T-helper 1 cell treated with Interleukin-12 subunit alpha and Interleukin-12 subunit beta and Interleukin-4 antibody, amounts not matched to agents 30 μg/mL and 1 μg/mL, for 36 hours (primary cell): ENCODE results near the gene RHBDF2.

ENCODE experiments used
- H3K27ac Mint-ChIP-seq: one replicate; pipeline ENCODE4 v1.8.0; 2021; ENCODE audit warnings: mild to moderate bottlenecking, mixed read lengths
- H3K27me3 Mint-ChIP-seq: one replicate; pipeline ENCODE4 v1.8.0; 2021; ENCODE audit warnings: low read depth, mixed read lengths
- H3K36me3 Mint-ChIP-seq: one replicate; pipeline ENCODE4 v1.8.0; 2021; ENCODE audit warnings: low read depth, mixed read lengths
- H3K4me1 Mint-ChIP-seq: one replicate; pipeline ENCODE4 v1.8.0; 2021; ENCODE audit warnings: low read depth, mixed read lengths
- H3K4me3 Mint-ChIP-seq: one replicate; pipeline ENCODE4 v1.8.0; 2021; ENCODE audit warnings: mild to moderate bottlenecking, moderate library complexity, mixed read lengths
- H3K9me3 Mint-ChIP-seq: one replicate; pipeline ENCODE4 v1.8.0; 2021; ENCODE audit warnings: mixed read lengths

RHBDF2 gene

DNA sequence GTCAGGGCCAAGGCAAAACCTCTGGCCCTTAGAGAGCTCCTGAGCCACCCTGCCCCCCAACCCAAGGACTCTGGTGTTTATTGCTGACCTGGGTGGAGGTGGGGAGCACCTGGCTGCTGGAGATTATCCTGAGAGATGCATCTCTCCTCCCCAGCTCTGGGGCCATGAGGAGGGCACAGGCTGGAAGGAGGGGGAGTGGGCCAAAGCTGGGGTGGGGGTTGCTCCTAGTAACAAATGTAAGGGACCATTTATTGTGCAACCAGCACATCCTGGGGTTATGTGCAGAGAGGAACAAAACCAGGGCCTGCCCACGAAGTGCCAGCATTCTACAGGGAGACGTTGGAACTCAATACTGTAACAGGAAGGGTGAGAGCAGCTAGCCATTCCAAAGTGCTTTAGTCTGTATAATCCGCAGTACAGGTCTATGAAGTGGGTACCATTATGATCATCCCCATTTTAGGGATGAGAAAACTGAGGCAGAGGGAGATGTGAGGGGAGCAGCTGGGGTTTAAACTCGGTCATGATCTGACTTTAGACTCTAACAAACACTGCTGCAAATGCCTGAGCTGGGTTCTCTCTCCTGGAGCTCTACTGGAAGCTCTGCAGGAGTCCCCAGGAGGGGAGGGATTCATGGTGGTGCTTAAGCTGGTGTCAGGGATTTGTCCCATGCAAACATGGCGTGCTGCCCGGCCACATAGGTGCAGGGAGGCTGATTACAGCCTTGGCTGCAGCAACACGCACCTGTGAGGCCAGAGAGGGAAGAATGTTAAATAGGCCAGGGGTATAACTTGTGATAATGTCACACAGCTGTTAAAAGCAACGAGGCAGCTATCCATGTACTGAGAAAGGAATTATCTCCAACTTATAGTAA, 1.4 kb upstream of the RHBDF2 start:
- Mint-ChIP-seq H3K27me3 (peaks cover under 1% of the 10 kb centered on the region), H3K27ac (peak overlapping the region; percentile 19), H3K9me3 (no peaks in the 10 kb centered on the region), H3K4me3 (no peak overlapping the region), H3K4me1 (peaks cover 40% of the 10 kb centered on the region), H3K36me3 (peaks cover 2% of the 10 kb centered on the region)

DNA sequence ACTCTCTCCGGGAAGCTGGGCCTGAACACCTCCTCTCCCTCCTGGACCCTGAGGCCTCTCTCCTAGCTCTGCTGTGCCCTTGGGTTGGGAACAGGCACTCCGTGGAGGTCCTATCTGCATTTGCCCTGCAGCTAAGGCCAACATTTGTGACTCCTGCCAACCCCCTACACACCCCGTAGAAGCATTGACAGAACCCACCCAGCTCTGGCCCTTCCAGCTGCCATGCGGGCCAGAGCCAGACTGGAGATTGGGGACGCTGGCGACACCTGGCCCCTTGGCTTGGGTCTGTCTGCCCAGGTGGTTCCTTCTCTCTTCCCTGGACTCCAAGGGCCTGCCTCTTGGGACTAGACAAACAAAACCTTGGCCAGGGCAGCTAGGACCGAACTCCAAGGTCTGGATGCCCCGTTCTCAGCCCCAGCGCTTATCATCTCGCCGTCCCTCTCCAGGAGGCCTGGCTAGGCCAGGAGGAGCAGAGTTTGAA, 644 bp upstream of the RHBDF2 start:
- peak overlapping the region; percentile 97 for H3K27ac Mint-ChIP-seq
- no peaks in the 10 kb centered on the region for H3K9me3 Mint-ChIP-seq
- peaks cover 43% of the 10 kb centered on the region for H3K4me1 Mint-ChIP-seq
- no peaks in the 10 kb centered on the region for H3K27me3 Mint-ChIP-seq
- H3K4me3 Mint-ChIP-seq, result peak overlapping the region; percentile 70
- peaks cover 4% of the 10 kb centered on the region for H3K36me3 Mint-ChIP-seq

DNA sequence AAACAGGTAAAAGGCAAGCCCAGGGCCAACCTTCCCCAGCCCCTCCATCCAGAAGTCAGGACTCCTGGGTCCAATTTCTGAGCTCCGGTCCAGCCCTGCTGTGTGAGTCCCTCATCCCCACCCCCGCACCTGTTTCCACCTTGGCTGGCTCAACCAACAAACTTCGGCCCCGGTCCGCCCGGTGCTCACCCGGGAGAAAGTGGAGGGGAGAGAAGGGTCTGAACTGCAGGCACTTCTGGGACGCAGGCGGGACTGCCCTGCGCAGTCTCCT, 541 bp downstream of the RHBDF2 start:
- Mint-ChIP-seq H3K27me3 (no peaks in the 10 kb centered on the region), H3K9me3 (no peaks in the 10 kb centered on the region), H3K36me3 (peaks cover 9% of the 10 kb centered on the region), H3K4me1 (peaks cover 45% of the 10 kb centered on the region), H3K27ac (peak overlapping the region; percentile 20), H3K4me3 (peak overlapping the region; percentile 91)

DNA sequence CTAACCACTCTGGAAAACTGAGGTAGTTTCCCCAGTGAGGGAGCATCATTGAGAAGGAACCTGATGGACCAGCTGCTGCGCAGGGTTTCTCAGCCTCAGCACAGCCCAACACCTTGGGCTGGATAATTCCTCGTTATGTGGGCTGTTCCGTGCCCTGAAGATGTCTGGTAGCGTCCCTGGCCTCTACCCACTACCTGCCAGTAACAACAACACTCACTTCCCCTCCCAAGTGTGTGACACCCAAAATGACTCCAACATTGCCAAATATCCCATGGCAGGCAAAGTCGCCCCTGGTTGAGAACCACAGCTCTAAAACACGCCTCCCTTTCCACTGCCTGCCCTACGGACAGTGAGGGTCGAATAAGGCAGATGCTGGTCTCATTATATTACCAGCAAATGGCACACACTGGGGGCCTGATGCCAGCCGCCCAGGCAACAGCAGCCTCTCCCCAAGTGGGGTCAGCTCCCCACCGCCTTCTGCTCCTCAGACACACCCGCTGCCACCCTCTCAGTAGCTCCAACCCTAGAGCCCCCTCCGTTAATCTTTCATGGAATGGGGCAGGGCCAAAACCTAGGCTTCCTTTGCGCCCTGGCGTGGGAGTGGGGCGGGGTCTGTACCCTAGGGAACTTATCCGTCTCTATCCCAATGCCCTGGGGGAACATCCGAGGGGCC, 1.0 kb downstream of the RHBDF2 start:
- peaks cover 9% of the 10 kb centered on the region for H3K36me3 Mint-ChIP-seq
- H3K4me1 Mint-ChIP-seq, result peaks cover 45% of the 10 kb centered on the region
- H3K27me3 Mint-ChIP-seq, result no peaks in the 10 kb centered on the region
- peak overlapping the region; percentile 91 for H3K4me3 Mint-ChIP-seq
- no peaks in the 10 kb centered on the region for H3K9me3 Mint-ChIP-seq
- H3K27ac Mint-ChIP-seq, result peak overlapping the region; percentile 68

DNA sequence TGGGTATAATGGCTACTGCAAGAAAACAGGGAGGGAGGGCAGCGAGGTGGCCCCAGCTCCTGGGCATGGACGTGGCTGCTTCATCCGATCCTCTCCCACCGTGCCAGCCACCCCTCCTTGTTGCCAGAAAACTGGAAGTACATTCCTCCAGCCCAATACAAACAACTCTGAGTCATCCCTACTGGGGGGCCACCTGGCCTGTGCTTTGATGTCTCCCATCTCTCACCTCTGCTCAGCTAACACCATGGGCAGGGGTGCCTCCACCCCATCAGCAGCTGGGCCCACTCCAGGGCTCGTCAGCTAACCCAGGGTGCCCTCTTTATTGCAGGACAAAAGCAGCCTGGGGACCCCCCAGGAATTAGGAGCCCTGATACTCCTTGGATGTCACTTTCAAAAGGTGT, 2.0 kb downstream of the RHBDF2 start:
- peaks cover 9% of the 10 kb centered on the region for H3K36me3 Mint-ChIP-seq
- H3K4me3 Mint-ChIP-seq, result peak overlapping the region; percentile 91
- peaks cover 49% of the 10 kb centered on the region for H3K4me1 Mint-ChIP-seq
- H3K27ac Mint-ChIP-seq, result peak overlapping the region; percentile 66
- no peaks in the 10 kb centered on the region for H3K27me3 Mint-ChIP-seq
- H3K9me3 Mint-ChIP-seq, result no peaks in the 10 kb centered on the region

DNA sequence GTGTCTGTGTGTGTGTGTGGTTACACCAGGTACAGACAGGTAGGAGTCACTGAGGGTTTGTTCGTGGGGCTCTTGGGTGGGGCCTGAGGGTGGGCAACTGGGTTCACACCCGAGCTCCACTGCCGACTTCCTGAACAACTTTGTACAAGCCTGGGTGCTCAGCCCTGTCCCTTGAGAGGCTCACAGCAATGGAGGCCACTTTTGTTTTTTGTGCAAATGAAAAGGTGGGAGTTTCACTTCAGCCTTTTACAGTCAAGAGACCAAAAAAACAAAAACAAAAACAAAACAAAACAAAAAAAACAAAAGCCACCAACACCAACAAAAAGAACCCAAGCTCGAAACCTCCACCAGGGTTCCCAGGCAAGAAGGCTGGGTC, 2.4 kb downstream of the RHBDF2 start:
- Mint-ChIP-seq H3K36me3 (peaks cover 9% of the 10 kb centered on the region), H3K4me1 (peaks cover 51% of the 10 kb centered on the region), H3K4me3 (peak overlapping the region; percentile 91), H3K27me3 (no peaks in the 10 kb centered on the region), H3K27ac (peak overlapping the region; percentile 66), H3K9me3 (no peaks in the 10 kb centered on the region)

DNA sequence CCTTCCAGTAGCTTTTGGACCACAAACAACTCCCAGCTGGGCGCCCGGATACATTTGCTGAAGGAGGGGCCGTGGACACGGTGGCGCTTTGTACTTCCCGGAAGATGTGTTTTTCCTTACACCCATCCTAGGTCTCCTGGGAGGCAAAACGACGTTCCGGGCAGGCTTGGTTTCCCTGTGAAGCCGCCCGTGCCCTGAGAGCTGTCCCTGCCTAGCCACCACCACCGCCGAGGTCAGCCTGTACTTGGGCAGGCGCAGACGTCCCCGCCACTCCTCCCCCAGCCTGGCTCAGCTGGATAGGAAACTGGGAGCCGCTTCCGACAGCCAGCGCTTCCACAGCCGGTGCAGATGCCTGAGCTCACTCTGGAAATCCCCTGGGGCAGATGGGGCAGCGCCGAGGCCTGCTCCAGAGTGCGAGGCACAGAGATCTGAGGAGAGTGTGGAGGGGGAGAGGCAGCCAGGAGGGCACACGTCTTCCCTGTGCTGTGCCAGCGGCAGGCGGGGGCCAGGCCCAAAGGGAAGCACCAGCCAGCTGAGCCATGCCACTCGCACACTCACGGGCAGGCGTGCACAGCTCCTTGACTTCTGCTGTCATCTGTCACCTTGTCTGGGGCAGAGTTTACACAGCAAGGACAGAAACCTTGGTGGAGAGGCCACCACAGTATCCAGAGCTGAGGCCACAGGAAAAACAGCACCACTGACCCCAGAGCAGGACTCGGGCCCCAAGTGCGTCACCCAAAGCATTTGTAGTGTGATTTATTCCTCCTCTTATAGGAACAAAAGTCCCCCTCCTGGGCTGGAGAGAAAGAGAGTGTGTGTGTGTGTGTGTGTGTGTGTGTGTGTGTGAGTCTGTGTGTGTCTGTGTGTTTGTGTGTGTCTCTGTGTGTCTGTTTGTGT, 3.0 kb downstream of the RHBDF2 start:
- Mint-ChIP-seq H3K4me1 (peaks cover 56% of the 10 kb centered on the region), H3K27me3 (no peaks in the 10 kb centered on the region), H3K4me3 (peak overlapping the region; percentile 91), H3K9me3 (no peaks in the 10 kb centered on the region), H3K36me3 (peaks cover 9% of the 10 kb centered on the region), H3K27ac (peak overlapping the region; percentile 16)

DNA sequence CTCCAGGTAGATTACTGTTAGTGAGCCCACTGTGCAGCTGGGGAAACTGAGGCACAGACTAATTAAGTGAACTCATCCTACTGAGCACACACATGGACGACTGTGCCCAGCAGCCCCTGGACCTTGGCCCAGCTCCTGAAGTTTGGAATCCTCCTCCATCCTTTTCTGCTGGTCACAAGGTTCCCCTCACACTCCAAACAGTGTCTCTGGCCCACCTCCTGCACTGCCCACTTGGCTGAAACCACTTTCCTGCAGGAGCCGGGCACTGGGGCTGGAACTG, 3.6 kb downstream of the RHBDF2 start:
- Mint-ChIP-seq H3K36me3 (peaks cover 12% of the 10 kb centered on the region), H3K4me3 (no peak overlapping the region), H3K4me1 (peaks cover 59% of the 10 kb centered on the region), H3K9me3 (no peaks in the 10 kb centered on the region), H3K27ac (peak overlapping the region; percentile 19), H3K27me3 (no peaks in the 10 kb centered on the region)

DNA sequence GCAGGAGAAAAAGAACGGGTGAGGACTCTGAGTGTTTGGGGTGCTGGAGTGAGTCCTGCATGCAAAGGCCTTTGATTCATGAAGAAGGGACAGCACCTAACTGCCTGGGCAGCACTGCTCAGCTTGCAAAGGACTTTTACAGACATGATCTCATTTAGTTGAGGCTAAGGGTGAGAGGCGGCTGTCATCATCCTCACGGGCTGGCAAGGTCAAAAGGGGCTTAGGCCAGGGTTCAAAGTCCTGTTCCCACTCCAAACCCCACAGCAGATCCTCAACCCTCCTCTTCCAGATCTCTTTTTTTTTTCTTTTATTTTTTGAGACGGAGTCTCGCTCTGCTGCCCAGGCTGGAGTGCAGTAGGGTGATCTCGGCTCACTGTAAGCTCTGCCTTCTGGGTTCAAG, 4.8 kb downstream of the RHBDF2 start:
- Mint-ChIP-seq H3K4me1 (peaks cover 58% of the 10 kb centered on the region), H3K27me3 (no peaks in the 10 kb centered on the region), H3K9me3 (no peaks in the 10 kb centered on the region), H3K27ac (peak overlapping the region; percentile 49), H3K4me3 (no peak overlapping the region), H3K36me3 (peaks cover 12% of the 10 kb centered on the region)

DNA sequence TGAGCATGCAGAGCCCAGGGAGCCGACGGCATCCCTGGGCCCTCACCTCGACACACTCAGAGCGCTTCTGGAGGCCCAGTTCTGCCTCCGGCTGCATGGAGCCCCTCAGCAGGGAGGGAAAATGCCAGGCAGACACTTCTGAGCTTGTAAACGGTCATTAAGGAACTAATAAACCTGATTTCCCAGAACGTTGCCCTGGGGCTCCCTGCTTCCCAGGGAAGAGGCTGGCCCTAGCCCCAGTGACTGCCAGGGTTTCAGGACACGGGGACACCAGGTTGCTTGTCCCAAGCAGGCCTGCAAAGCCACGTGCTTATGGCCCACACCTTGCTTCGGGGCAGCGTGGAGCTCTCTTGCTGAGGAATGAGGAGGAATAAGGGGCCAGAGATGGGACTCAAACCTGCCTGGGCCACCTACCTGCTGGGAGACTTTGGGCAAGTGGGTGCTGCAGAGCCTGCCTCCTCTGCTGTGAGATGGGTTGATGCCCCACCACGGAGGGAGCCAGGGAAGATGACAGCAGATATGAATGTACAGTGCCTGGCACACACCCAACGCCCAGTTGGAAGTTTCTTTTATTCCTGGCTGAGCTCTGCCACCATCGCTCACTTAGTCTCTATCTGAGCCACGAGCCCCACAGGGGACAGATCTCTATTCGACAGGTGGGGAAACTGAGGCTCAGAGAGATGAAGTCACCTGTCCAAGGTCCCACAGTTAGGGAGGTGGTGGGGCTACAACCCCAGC, 5.4 kb downstream of the RHBDF2 start:
- H3K9me3 Mint-ChIP-seq, result no peaks in the 10 kb centered on the region
- peaks cover 57% of the 10 kb centered on the region for H3K4me1 Mint-ChIP-seq
- peaks cover 12% of the 10 kb centered on the region for H3K36me3 Mint-ChIP-seq
- H3K27ac Mint-ChIP-seq, result peak overlapping the region; percentile 20
- no peak overlapping the region for H3K4me3 Mint-ChIP-seq
- no peaks in the 10 kb centered on the region for H3K27me3 Mint-ChIP-seq

DNA sequence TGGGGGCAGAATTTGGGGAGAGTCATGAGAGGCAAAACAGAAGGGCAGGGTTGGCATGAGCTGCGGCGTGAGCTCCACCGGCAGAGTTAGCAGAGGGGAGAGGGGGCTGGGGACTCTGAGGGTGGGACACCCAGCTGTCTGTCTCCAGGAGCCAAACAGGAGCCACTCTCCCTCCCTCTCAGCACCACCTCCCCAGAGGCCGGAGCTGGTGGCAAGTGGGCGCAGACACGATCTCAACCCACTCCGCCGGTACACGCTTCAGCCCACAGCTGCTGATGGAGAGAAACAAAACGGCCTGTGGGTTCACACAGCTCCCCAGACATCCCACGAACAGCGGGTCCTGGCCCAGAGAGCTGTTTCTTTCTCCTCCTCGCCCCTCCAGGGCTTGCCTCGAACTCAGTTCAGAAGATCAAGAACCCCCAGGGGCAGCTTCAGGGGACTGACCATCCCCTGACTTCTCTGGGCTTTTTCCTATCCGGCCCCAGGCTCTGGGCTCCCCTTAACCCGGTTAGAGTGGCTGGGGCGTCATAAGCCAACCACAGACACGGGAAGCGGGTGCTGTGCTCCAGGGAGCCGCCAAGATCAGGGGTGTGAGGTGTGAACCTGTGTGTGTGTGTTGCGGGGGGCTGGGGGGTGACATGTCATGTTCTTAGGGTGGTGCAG, 7.6 kb downstream of the RHBDF2 start:
- Mint-ChIP-seq H3K27ac (peak overlapping the region; percentile 99), H3K4me3 (peak overlapping the region; percentile 84), H3K4me1 (peaks cover 60% of the 10 kb centered on the region), H3K27me3 (no peaks in the 10 kb centered on the region), H3K9me3 (no peaks in the 10 kb centered on the region), H3K36me3 (peaks cover 10% of the 10 kb centered on the region)

DNA sequence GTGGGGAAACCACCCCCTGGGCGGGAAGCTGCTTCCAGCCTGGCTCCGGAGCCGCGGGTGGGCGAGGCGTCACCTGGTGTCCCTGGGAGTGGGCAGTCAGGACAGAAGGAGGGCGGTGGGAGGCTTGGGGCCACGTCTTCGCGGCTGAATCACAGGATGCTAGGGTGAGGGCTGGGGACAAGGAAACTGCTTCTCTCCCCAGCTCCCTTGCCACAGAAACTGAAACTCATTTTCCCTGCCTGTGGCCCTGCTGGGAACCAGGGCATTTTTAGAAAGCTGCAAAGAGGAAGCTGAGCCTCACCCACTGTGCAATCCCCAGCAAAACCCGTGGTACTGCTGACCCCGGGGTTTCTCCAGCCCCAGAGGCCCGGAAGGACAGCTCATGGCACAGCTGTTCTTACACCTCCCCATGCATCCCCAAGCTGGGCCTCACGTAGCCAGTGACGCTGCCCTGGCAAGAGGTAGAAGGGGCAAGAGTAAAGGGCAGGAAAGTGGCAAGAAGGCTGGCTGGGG, 8.2 kb downstream of the RHBDF2 start:
- Mint-ChIP-seq H3K27ac (peak overlapping the region; percentile 99), H3K36me3 (peaks cover 10% of the 10 kb centered on the region), H3K4me1 (peaks cover 57% of the 10 kb centered on the region), H3K9me3 (no peaks in the 10 kb centered on the region), H3K27me3 (no peaks in the 10 kb centered on the region), H3K4me3 (peak overlapping the region; percentile 84)

DNA sequence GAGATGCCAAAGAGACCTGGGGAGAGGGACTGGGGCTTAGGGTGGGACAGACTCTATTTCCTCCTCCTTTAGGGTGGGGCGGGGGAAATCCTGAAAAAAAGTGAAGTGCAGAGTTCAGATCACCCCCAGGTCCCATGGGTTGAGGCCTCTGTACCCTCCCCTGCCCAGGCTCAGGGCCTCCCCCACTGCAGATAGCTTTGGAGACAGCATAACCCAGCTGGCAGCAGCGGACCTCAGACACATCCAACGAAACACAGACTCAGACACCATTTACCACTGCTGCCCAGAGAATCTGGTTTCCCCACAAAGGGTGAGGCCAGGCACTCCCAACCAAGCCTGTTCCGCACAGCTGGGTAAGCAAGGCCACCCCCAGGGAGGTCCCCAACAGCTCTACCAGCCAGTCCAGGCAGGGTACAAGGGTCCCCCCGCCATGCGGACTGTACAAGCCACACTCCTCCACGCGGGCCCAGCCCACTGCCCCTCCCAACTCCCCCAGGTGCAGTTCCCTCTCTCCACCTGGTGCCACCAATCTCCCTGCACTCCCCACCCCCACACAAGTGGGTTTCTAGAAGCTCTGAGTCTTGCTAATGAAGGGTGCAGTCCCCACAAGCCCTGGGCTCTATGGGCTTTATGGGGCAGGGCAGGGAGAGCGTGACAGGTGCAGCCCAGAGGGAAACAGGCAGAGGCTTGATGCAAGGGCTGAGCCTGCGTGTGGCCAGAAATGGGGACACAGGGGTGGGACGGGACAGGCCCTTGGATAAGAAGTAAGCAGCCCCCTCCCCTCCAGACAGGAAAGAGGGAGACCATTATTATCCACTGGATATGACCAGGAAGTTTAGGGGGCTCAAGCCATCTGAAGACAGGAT, 8.9 kb downstream of the RHBDF2 start:
- H3K4me1 Mint-ChIP-seq, result peaks cover 54% of the 10 kb centered on the region
- H3K4me3 Mint-ChIP-seq, result peak overlapping the region; percentile 84
- peak overlapping the region; percentile 99 for H3K27ac Mint-ChIP-seq
- peaks cover 15% of the 10 kb centered on the region for H3K36me3 Mint-ChIP-seq
- H3K27me3 Mint-ChIP-seq, result no peaks in the 10 kb centered on the region
- no peaks in the 10 kb centered on the region for H3K9me3 Mint-ChIP-seq
